HEK293 (cell line): ENCODE results near the gene GRIP1.

Experiments
- CTCF ChIA-PET: fragments of 350-600 bp; formaldehyde crosslinking; extraction: SDS; loops from one replicate; lab custom pipeline; 2021; ENCODE audit warnings: antibody characterized with exemption; lab: Yijun Ruan, JAX
- POLR2A ChIA-PET: fragments of 300-600 bp; formaldehyde crosslinking; extraction: SDS; loops from one replicate; lab custom pipeline; 2020; ENCODE audit warnings: antibody characterized with exemption, inconsistent platforms; lab: Yijun Ruan, JAX
- H3K27ac ChIP-seq: fragments of 200-500 bp; sonication (Bioruptor generic); 2 replicates; pipeline ENCODE4 v1.5.1; 2014; ENCODE audit warnings: low read depth, low read length, control low read depth, inconsistent platforms; ENCODE audit errors: extremely low read depth
- H3K36me3 ChIP-seq, 2 experiments: fragments of 200-500 bp in 1 of 2; sonication (Bioruptor generic) in 1 of 2; 1 replicate in 1 of 2; 2 replicates in 1 of 2; pipeline ENCODE4 v1.5.1; 2014 to 2017; ENCODE audit warnings: inconsistent platforms in 2 of 2, low read length in 2 of 2; ENCODE audit not compliant: control insufficient read depth in 2 of 2, insufficient read depth in 1 of 2
- H3K4me1 ChIP-seq: fragments of 200-500 bp; sonication (Bioruptor generic); 2 replicates; pipeline ENCODE4 v1.5.1; 2014; ENCODE audit warnings: mild to moderate bottlenecking, low read length, inconsistent platforms; ENCODE audit not compliant: control insufficient read depth, insufficient read depth
- H3K4me3 ChIP-seq: 2 replicates; pipeline ENCODE4 v1.5.1; 2011; ENCODE audit warnings: low read depth, mild to moderate bottlenecking, control low read depth, low read length, moderate library complexity
- H3K9me3 ChIP-seq: fragments of 200-500 bp; sonication (Bioruptor generic); 2 replicates; pipeline ENCODE4 v1.5.1; 2014; ENCODE audit warnings: low read depth, low read length, inconsistent platforms; ENCODE audit not compliant: control insufficient read depth, insufficient read depth
- GLI2 ChIP-seq: fragments of 450-650 bp; formaldehyde crosslinking; IDR thresholded peaks from 2 replicates; pipeline ENCODE4; 2017; ENCODE audit warnings: missing biosample characterization, missing genetic modification characterization, low read depth, borderline replicate concordance
- HOXA7 ChIP-seq: sonication (generic); formaldehyde crosslinking; IDR thresholded peaks from 2 replicates; pipeline ENCODE4 v1.8.1; 2022; ENCODE audit warnings: missing genetic modification reagents, borderline replicate concordance
- HOXC10 ChIP-seq: sonication (generic); formaldehyde crosslinking; IDR thresholded peaks from 2 replicates; pipeline ENCODE4 v1.8.1; 2023; ENCODE audit warnings: mild to moderate bottlenecking, missing genetic modification reagents
- PRDM1 ChIP-seq: fragments of 450-650 bp; formaldehyde crosslinking; IDR thresholded peaks from 2 replicates; pipeline ENCODE4; 2016; ENCODE audit warnings: missing biosample characterization, missing genetic modification characterization
- ZBTB17 ChIP-seq: fragments of 450-650 bp; formaldehyde crosslinking; IDR thresholded peaks from 2 replicates; pipeline ENCODE4 v1.5.1; 2016; ENCODE audit warnings: missing biosample characterization, missing genetic modification characterization
- ZFP37 ChIP-seq: fragments of 450-650 bp; formaldehyde crosslinking; IDR thresholded peaks from 2 replicates; pipeline ENCODE4 v1.5.1; 2016; ENCODE audit warnings: missing biosample characterization, missing genetic modification characterization
- ZIC2 ChIP-seq: fragments of 450-650 bp; formaldehyde crosslinking; IDR thresholded peaks from 2 replicates; pipeline ENCODE4 v1.5.1; 2016; ENCODE audit warnings: missing biosample characterization, missing genetic modification characterization
- ZNF121 ChIP-seq: fragments of 450-650 bp; formaldehyde crosslinking; IDR thresholded peaks from 2 replicates; pipeline ENCODE4 v1.5.1; 2016; ENCODE audit warnings: missing biosample characterization, missing genetic modification characterization
- ZNF132 ChIP-seq: fragments of 450-650 bp; formaldehyde crosslinking; IDR thresholded peaks from 2 replicates; pipeline ENCODE4 v1.5.1; 2017; ENCODE audit warnings: missing biosample characterization, missing genetic modification characterization, borderline replicate concordance
- ZNF138 ChIP-seq: fragments of 450-650 bp; formaldehyde crosslinking; IDR thresholded peaks from 2 replicates; pipeline ENCODE4 v1.5.1; 2016; ENCODE audit warnings: missing biosample characterization, missing genetic modification characterization, borderline replicate concordance
- ZNF140 ChIP-seq: fragments of 450-650 bp; formaldehyde crosslinking; IDR thresholded peaks from 2 replicates; pipeline ENCODE4 v1.5.1; 2016; ENCODE audit warnings: missing biosample characterization, missing genetic modification characterization
- ZNF354C ChIP-seq: fragments of 450-650 bp; formaldehyde crosslinking; IDR thresholded peaks from 2 replicates; pipeline ENCODE4 v1.5.1; 2016; ENCODE audit warnings: missing biosample characterization, missing genetic modification characterization, low read depth, borderline replicate concordance
- ZNF404 ChIP-seq: fragments of 450-650 bp; formaldehyde crosslinking; IDR thresholded peaks from 2 replicates; pipeline ENCODE4 v1.5.1; 2017; ENCODE audit warnings: missing biosample characterization, missing genetic modification characterization
- ZNF423 ChIP-seq: fragments of 450-650 bp; formaldehyde crosslinking; IDR thresholded peaks from 2 replicates; pipeline ENCODE4 v1.5.1; 2016; ENCODE audit warnings: missing biosample characterization, missing genetic modification characterization
- ZNF529 ChIP-seq: fragments of 450-650 bp; formaldehyde crosslinking; IDR thresholded peaks from 2 replicates; pipeline ENCODE4 v1.5.1; 2017; ENCODE audit warnings: missing genetic modification characterization, missing biosample characterization; ENCODE audit not compliant: insufficient replicate concordance
- ZNF544 ChIP-seq: fragments of 450-650 bp; formaldehyde crosslinking; IDR thresholded peaks from 2 replicates; pipeline ENCODE4 v1.5.0; 2017; ENCODE audit warnings: missing biosample characterization, missing genetic modification characterization
- ZNF792 ChIP-seq: fragments of 450-650 bp; formaldehyde crosslinking; IDR thresholded peaks from 2 replicates; pipeline ENCODE4 v1.5.1; 2016; ENCODE audit warnings: missing biosample characterization, missing genetic modification characterization
- ZSCAN30 ChIP-seq: fragments of 450-650 bp; IDR thresholded peaks from 2 replicates; pipeline ENCODE4 v1.5.1; 2018; ENCODE audit warnings: missing biosample characterization, mild to moderate bottlenecking, missing genetic modification characterization, moderate library complexity
- ZXDB ChIP-seq: fragments of 450-650 bp; formaldehyde crosslinking; IDR thresholded peaks from 2 replicates; pipeline ENCODE4 v1.5.1; 2016; ENCODE audit warnings: missing biosample characterization, missing genetic modification characterization
- TF ChIP-seq, protein P1 (sequence below): fragments of 450-650 bp; formaldehyde crosslinking; IDR thresholded peaks from 2 replicates; pipeline ENCODE4 v1.5.1; 2016; ENCODE audit warnings: missing biosample characterization, missing genetic modification characterization, low read depth
- TF ChIP-seq, protein P2 (sequence below): fragments of 450-650 bp; formaldehyde crosslinking; conservative IDR thresholded peaks from 2 replicates; pipeline ENCODE4 v1.5.1; 2016; ENCODE audit warnings: low read depth, missing biosample characterization, missing genetic modification characterization
- TF ChIP-seq, protein P3 (sequence below): fragments of 450-650 bp; formaldehyde crosslinking; IDR thresholded peaks from 2 replicates; pipeline ENCODE4 v1.5.1; 2016; ENCODE audit warnings: missing biosample characterization, missing genetic modification characterization

The GRIP1 gene

DNA sequence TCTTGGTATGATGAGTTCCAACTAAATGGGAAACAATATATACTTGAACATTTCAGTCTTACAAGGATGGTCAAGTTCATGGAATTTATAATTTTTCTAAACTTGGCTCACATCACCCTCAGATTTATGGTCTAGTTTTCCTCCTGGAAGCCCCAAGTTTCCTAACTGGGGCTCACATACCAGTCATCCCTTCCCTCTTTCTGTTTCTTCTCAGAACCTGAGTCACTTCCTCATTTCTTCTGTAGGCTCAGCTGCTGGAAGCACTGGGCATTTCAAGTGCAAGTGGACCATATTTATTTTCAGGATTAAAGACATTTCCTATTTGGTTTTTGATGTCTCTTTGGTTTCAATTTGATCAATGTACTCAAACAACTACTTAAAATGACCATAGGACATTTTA is 55.4 kb downstream of the GRIP1 start:
- no peaks in the 10 kb centered on the region for H3K9me3 ChIP-seq
- TF ChIP-seq ZNF544 (tag by site-specific recombination), result no peak
- no peak for TF ChIP-seq PRDM1 (tag by site-specific recombination)
- TF ChIP-seq ZNF132, result no peak
- TF ChIP-seq ZSCAN30, result no peak
- TF ChIP-seq ZNF423, result no peak
- TF ChIP-seq, protein P1, sequence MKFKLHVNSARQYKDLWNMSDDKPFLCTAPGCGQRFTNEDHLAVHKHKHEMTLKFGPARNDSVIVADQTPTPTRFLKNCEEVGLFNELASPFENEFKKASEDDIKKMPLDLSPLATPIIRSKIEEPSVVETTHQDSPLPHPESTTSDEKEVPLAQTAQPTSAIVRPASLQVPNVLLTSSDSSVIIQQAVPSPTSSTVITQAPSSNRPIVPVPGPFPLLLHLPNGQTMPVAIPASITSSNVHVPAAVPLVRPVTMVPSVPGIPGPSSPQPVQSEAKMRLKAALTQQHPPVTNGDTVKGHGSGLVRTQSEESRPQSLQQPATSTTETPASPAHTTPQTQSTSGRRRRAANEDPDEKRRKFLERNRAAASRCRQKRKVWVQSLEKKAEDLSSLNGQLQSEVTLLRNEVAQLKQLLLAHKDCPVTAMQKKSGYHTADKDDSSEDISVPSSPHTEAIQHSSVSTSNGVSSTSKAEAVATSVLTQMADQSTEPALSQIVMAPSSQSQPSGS (tag by site-specific recombination), result no peak
- TF ChIP-seq, protein P2, sequence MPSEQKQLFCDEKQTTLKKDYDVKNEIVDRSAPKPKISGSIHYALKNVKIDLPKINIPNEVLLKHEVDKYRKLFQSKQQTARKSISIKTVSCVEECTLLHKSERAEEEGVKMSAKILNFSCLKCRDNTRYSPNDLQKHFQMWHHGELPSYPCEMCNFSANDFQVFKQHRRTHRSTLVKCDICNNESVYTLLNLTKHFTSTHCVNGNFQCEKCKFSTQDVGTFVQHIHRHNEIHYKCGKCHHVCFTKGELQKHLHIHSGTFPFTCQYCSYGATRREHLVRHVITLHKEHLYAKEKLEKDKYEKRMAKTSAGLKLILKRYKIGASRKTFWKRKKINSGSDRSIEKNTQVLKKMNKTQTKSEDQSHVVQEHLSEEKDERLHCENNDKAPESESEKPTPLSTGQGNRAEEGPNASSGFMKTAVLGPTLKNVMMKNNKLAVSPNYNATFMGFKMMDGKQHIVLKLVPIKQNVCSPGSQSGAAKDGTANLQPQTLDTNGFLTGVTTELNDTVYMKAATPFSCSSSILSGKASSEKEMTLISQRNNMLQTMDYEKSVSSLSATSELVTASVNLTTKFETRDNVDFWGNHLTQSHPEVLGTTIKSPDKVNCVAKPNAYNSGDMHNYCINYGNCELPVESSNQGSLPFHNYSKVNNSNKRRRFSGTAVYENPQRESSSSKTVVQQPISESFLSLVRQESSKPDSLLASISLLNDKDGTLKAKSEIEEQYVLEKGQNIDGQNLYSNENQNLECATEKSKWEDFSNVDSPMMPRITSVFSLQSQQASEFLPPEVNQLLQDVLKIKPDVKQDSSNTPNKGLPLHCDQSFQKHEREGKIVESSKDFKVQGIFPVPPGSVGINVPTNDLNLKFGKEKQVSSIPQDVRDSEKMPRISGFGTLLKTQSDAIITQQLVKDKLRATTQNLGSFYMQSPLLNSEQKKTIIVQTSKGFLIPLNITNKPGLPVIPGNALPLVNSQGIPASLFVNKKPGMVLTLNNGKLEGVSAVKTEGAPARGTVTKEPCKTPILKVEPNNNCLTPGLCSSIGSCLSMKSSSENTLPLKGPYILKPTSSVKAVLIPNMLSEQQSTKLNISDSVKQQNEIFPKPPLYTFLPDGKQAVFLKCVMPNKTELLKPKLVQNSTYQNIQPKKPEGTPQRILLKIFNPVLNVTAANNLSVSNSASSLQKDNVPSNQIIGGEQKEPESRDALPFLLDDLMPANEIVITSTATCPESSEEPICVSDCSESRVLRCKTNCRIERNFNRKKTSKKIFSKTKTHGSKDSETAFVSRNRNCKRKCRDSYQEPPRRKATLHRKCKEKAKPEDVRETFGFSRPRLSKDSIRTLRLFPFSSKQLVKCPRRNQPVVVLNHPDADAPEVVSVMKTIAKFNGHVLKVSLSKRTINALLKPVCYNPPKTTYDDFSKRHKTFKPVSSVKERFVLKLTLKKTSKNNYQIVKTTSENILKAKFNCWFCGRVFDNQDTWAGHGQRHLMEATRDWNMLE, result no peak
- TF ChIP-seq ZFP37, result no peak
- no peak for TF ChIP-seq GLI2
- no peak for TF ChIP-seq HOXA7 (CRISPR knock-in tag)
- no peak for TF ChIP-seq ZNF121
- no peak for TF ChIP-seq ZNF140
- TF ChIP-seq ZBTB17 (tag by site-specific recombination), result no peak
- no peak for TF ChIP-seq ZNF792 (tag by site-specific recombination)
- TF ChIP-seq ZNF404 (tag by site-specific recombination), result no peak
- TF ChIP-seq ZXDB (tag by site-specific recombination), result no peak
- TF ChIP-seq HOXC10 (CRISPR knock-in tag), result no peak
- no peak for TF ChIP-seq ZIC2
- TF ChIP-seq ZNF138 (tag by site-specific recombination), result no peak
- TF ChIP-seq ZNF354C (tag by site-specific recombination), result no peak
- TF ChIP-seq, all 188 proteins: peak for 0
- ChIA-PET CTCF (interaction anchor here (0.6 kb wide), 1 partner anchor 81 kb away, joined by 4 read pairs; no protein-coding TSS in a partner anchor), POLR2A (interaction anchor here (0.6 kb wide), 1 partner anchor 36 kb away, joined by 3 read pairs; no protein-coding TSS in a partner anchor)
- H3K4me3 ChIP-seq, result no peak overlapping the region
- peaks cover 6% of the 10 kb centered on the region; the same call in 1 of the 2 replicates for H3K4me1 ChIP-seq
- no peak overlapping the region for H3K27ac ChIP-seq
- H3K36me3 ChIP-seq, result no peaks in the 10 kb centered on the region

DNA sequence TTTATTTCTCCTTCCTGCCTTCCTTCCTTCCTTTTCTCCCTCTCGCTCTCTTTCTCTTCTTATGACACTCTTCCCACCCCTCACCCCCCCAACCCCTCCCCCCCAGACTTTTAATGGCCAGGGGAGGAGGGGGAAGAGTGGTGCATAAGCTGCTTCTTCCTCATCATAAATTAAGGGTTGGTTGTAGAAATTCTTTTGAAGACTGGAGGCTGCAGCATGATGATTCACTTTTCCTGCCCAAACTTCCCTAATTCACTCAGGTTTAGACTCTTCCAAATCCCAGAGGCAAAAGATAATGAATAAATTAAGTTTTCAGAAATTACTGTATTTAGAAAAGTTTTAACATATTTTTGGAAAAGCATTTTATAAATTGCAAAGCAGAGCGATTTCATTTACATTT is 58.2 kb downstream of the GRIP1 start:
- TF ChIP-seq ZNF529 (tag by site-specific recombination), result no peak
- TF ChIP-seq, protein P3, sequence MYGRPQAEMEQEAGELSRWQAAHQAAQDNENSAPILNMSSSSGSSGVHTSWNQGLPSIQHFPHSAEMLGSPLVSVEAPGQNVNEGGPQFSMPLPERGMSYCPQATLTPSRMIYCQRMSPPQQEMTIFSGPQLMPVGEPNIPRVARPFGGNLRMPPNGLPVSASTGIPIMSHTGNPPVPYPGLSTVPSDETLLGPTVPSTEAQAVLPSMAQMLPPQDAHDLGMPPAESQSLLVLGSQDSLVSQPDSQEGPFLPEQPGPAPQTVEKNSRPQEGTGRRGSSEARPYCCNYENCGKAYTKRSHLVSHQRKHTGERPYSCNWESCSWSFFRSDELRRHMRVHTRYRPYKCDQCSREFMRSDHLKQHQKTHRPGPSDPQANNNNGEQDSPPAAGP (tag by site-specific recombination), result no peak
- Histone ChIP-seq H3K9me3 (no peaks in the 10 kb centered on the region), H3K27ac (no peak overlapping the region), H3K4me3 (no peak overlapping the region), H3K4me1 (peaks cover 9% of the 10 kb centered on the region; the same call in 1 of the 2 replicates), H3K36me3 (no peaks in the 10 kb centered on the region)
- CTCF ChIA-PET, result no interaction called here
- POLR2A ChIA-PET, result no interaction called here
